SK-N-SH (cell line): ENCODE measurements around the gene MALT1. TPM values are rescaled to one million over a fixed set of nuclear protein-coding genes. Genes with fewer than 3 reads are reported as not detected.
A peak's percentile ranks its signal among the peaks of the same experiment; 100 is the strongest.

Experiments used
- CTCF ChIA-PET: fragments of 300-600, 350-600 bp; formaldehyde crosslinking; extraction: SDS; loops from one replicate; lab custom pipeline; 2021; lab: Yijun Ruan, JAX
- POLR2A ChIA-PET: fragments of 350-600 bp; sonication (Branson Sonifier 250); formaldehyde crosslinking; extraction: SDS; loops from one replicate; lab custom pipeline; 2020; ENCODE audit warnings: antibody characterized with exemption, inconsistent platforms; lab: Yijun Ruan, JAX
- DNase-seq: peaks from one replicate; pipeline ENCODE4 v3.0.0; 2012
- H2AFZ ChIP-seq: fragments of 200-600 bp; sonication (generic); 2 replicates; pipeline ENCODE4 v1.8.1; 2016; ENCODE audit warnings: antibody characterized with exemption, mild to moderate bottlenecking, low read depth
- H3F3A ChIP-seq: fragments of 200-600 bp; sonication (generic); replicated peaks from 2 replicates; pipeline ENCODE3; 2016; ENCODE audit warnings: antibody characterized with exemption, mild to moderate bottlenecking; ENCODE audit not compliant: insufficient read depth
- H3K27ac ChIP-seq, 2 experiments: fragments of 200-500 bp in 1 of 2; fragments of 200-600 bp in 1 of 2; sonication (Bioruptor generic) in 1 of 2; sonication (generic), shearing (Covaris generic) in 1 of 2; 2 replicates each; pipeline versions ENCODE4 v1.5.1 to v1.6.1; 2014 to 2016; ENCODE audit warnings: low read depth in 2 of 2, inconsistent platforms in 1 of 2, low read length in 1 of 2, mild to moderate bottlenecking in 1 of 2, mixed read lengths in 1 of 2
- H3K27me3 ChIP-seq: fragments of 200-600 bp; sonication (generic), shearing (Covaris generic); 2 replicates; pipeline ENCODE4 v1.6.1; 2016; ENCODE audit warnings: mixed run types; ENCODE audit not compliant: insufficient read depth
- H3K36me3 ChIP-seq, 2 experiments: fragments of 200-500 bp in 1 of 2; fragments of 200-600 bp in 1 of 2; sonication (Bioruptor generic) in 1 of 2; sonication (generic) in 1 of 2; replicated peaks in 1 of 2; 2 replicates each; pipeline versions ENCODE3 to v1.5.1; 2014 to 2016; ENCODE audit warnings: low read length in 1 of 2, mild to moderate bottlenecking in 1 of 2; ENCODE audit not compliant: insufficient read depth in 2 of 2, control insufficient read depth in 1 of 2
- H3K4me1 ChIP-seq, 2 experiments: fragments of 200-500 bp in 1 of 2; fragments of 200-600 bp in 1 of 2; sonication (Bioruptor generic) in 1 of 2; sonication (generic), shearing (Covaris generic) in 1 of 2; 2 replicates each; pipeline versions ENCODE4 v1.5.1 to v1.6.1; 2014 to 2016; ENCODE audit warnings: low read depth in 1 of 2, low read length in 1 of 2, mixed run types in 1 of 2; ENCODE audit not compliant: insufficient read depth in 2 of 2, control insufficient read depth in 1 of 2
- H3K4me2 ChIP-seq: fragments of 200-600 bp; sonication (generic), shearing (Covaris generic); 2 replicates; pipeline ENCODE4 v1.6.1; 2017; ENCODE audit warnings: mixed run types
- H3K4me3 ChIP-seq, 2 experiments: fragments of 200-500 bp in 1 of 2; fragments of 200-600 bp in 1 of 2; sonication (Bioruptor generic) in 1 of 2; sonication (generic), shearing (Covaris generic) in 1 of 2; 2 replicates each; pipeline versions ENCODE4 v1.5.1 to v1.8.1; 2014 to 2016; ENCODE audit warnings: low read depth in 2 of 2, inconsistent platforms in 1 of 2, low read length in 1 of 2, mild to moderate bottlenecking in 1 of 2, mixed read lengths in 1 of 2, moderate library complexity in 1 of 2
- H3K79me2 ChIP-seq: fragments of 200-600 bp; sonication (generic); 2 replicates; pipeline ENCODE4 v1.8.1; 2017; ENCODE audit warnings: mild to moderate bottlenecking; ENCODE audit not compliant: insufficient read depth
- H3K9ac ChIP-seq: fragments of 200-600 bp; sonication (generic); 2 replicates; pipeline ENCODE4 v1.6.1; 2017; ENCODE audit warnings: mixed run types
- H3K9me2 ChIP-seq: fragments of 200-600 bp; sonication (generic); 2 replicates; pipeline ENCODE4 v1.6.1; 2017; ENCODE audit warnings: mixed run types
- H3K9me3 ChIP-seq: fragments of 200-600 bp; sonication (generic); 2 replicates; pipeline ENCODE4 v1.6.1; 2017; ENCODE audit warnings: mixed run types, mild to moderate bottlenecking, moderate library complexity
- H4K20me1 ChIP-seq: fragments of 200-600 bp; sonication (generic); 2 replicates; pipeline ENCODE4 v1.6.1; 2017; ENCODE audit warnings: mild to moderate bottlenecking, mixed run types; ENCODE audit not compliant: insufficient read depth
- CTCF ChIP-seq: fragments of 200-600 bp; sonication (generic); IDR thresholded peaks from 2 replicates; pipeline ENCODE4 v1.6.1; 2017; ENCODE audit warnings: antibody characterized with exemption, mild to moderate bottlenecking, moderate library complexity
- EP300 ChIP-seq, 2 experiments: IDR thresholded peaks; 2 replicates each; pipeline versions ENCODE4 v1.4.0 to v1.6.1; 2012; ENCODE audit warnings: borderline replicate concordance in 1 of 2, low read depth in 1 of 2, low read length in 1 of 2
- FOXM1 ChIP-seq: IDR thresholded peaks from 2 replicates; pipeline ENCODE4 v1.4.0; 2012; ENCODE audit warnings: low read depth, mild to moderate bottlenecking
- GATA2 ChIP-seq: sonication (generic); formaldehyde crosslinking; IDR thresholded peaks from 2 replicates; pipeline ENCODE4 v1.5.0; 2020; ENCODE audit warnings: mild to moderate bottlenecking, missing genetic modification reagents
- IRF3 ChIP-seq: fragments of 150-350 bp; IDR thresholded peaks from 2 replicates; pipeline ENCODE4 v1.6.1; 2016; ENCODE audit warnings: mild to moderate bottlenecking, low read depth, low read length
- MAX ChIP-seq: IDR thresholded peaks from 2 replicates; pipeline ENCODE4 v1.4.0; 2012; ENCODE audit warnings: low read depth
- MEF2A ChIP-seq: IDR thresholded peaks from 2 replicates; pipeline ENCODE4 v1.4.0; 2012; ENCODE audit warnings: low read depth, borderline replicate concordance
- RAD21 ChIP-seq: IDR thresholded peaks from 2 replicates; pipeline ENCODE4 v1.6.1; 2012; ENCODE audit warnings: mild to moderate bottlenecking, low read length
- REST ChIP-seq: IDR thresholded peaks from 2 replicates; pipeline ENCODE4 v1.6.1; 2012; ENCODE audit warnings: mild to moderate bottlenecking, low read depth, low read length, moderate library complexity
- SMC3 ChIP-seq: IDR thresholded peaks from 2 replicates; pipeline ENCODE4 v1.6.1; 2012; ENCODE audit warnings: low read depth, low read length, improper control_type of control experiment
- USF1 ChIP-seq: IDR thresholded peaks from 2 replicates; pipeline ENCODE4 v1.4.0; 2012; ENCODE audit warnings: low read depth, borderline replicate concordance
- ZBTB33 ChIP-seq: IDR thresholded peaks from 2 replicates; pipeline ENCODE4 v1.4.0; 2012; ENCODE audit warnings: low read depth, borderline replicate concordance
- WGBS: methylation state at CpG from one replicate; pipeline ENCODE4 v1.1.6; 2017; ENCODE audit warnings: low lambda C conversion rate; 5-methylcytosine and 5-hydroxymethylcytosine counted together
- polyA plus RNA-seq, 3 experiments: library from polyadenylated mRNA; depleted of rRNA; stranded (reverse); fragments of >200 nt; gene quantifications; 2 replicates each; pipeline ENCODE4 v1.2.3, GENCODE V29; 2012

The MALT1 gene
- polyA plus RNA-seq, 1 of the 3 experiments (the other 2 are of a cell fraction), result 6.6 TPM

- no peak for DNase-seq
- Histone ChIP-seq H3K79me2 (no peaks in the 10 kb centered on the region), H3K27ac (no peak overlapping the region), H3K36me3 (no peaks in the 10 kb centered on the region), H3K9me3 (no peaks in the 10 kb centered on the region), H3K4me3 (no peak overlapping the region), H3K27me3 (no peaks in the 10 kb centered on the region), H3K9ac (no peak overlapping the region), H2AFZ (no peak overlapping the region), H3K4me2 (no peak overlapping the region), H3F3A (no peaks in the 10 kb centered on the region), H4K20me1 (no peaks in the 10 kb centered on the region), H3K9me2 (no peaks in the 10 kb centered on the region), H3K4me1 (no peaks in the 10 kb centered on the region; a peak in 1 of 4 replicates)
- CTCF ChIA-PET, result interaction anchor here (0.6 kb wide), 1 partner anchor 9 kb away, joined by 3 read pairs; no protein-coding TSS in a partner anchor
- no peak for TF ChIP-seq MAX
- no peak for TF ChIP-seq ZBTB33
- no peak for TF ChIP-seq GATA2 (CRISPR knock-in tag)
- TF ChIP-seq MEF2A, result no peak
- peak; percentile 35 for TF ChIP-seq CTCF
- no peak for TF ChIP-seq USF1
- no peak for TF ChIP-seq FOXM1
- no peak for TF ChIP-seq IRF3
- peak; percentile 44 for TF ChIP-seq RAD21
- no peak for TF ChIP-seq REST
- TF ChIP-seq EP300 (IDR thresholded peaks at IDR 0.05; ENCODE audit: borderline replicate concordance in 1 of 2, low read depth in 1 of 2, low read length in 1 of 2), result no peak
- TF ChIP-seq SMC3, result peak; percentile 17; the same call in 1 of the 2 replicates
- POLR2A ChIA-PET, result no interaction called here
- WGBS, result 97% methylated on average over 3 of the region's 3 CpGs
Observed at GRCh38 chr18:58661423-58661822, 9.8 kb upstream of the MALT1 start.
